OCI-LY1 (cell line): ENCODE measurements around the gene CAPN14.

Source experiments
- EZH2 ChIP-seq: fragments of 200-600 bp; sonication (generic), shearing (Covaris generic); IDR thresholded peaks from 2 replicates; pipeline ENCODE4 v1.8.0; 2017; ENCODE audit warnings: borderline replicate concordance, mixed run types, mild to moderate bottlenecking, antibody characterized with exemption, low read length, moderate library complexity, mixed read lengths
- TF ChIP-seq, protein P1 (sequence below): fragments of 200-600 bp; sonication (generic), shearing (Covaris generic); IDR thresholded peaks from 2 replicates; pipeline ENCODE4 v1.5.1; 2017; ENCODE audit warnings: mild to moderate bottlenecking, antibody characterized with exemption, low read length, moderate library complexity, mixed read lengths

DNA sequence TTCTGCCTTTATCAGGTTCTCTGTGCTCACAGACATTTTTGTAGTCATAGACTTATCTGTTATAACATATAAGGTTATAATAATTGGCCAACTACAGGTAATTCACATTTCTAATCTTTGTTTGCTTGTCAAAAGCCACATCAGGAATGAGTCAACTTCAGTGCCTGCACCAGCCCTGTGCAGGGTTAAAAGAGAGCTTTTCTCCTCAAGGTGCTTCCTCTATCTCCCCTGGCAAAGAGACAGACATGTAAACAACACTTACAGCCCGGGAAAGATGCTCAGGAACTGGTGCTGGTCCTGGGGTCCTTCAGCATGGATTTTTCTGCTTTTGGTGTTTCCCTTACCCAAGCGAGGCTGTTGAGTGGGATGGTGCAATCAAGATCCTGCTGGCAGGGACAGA is 9.0 kb upstream of the CAPN14 start:
- TF ChIP-seq EZH2, result no peak
- TF ChIP-seq, protein P1, sequence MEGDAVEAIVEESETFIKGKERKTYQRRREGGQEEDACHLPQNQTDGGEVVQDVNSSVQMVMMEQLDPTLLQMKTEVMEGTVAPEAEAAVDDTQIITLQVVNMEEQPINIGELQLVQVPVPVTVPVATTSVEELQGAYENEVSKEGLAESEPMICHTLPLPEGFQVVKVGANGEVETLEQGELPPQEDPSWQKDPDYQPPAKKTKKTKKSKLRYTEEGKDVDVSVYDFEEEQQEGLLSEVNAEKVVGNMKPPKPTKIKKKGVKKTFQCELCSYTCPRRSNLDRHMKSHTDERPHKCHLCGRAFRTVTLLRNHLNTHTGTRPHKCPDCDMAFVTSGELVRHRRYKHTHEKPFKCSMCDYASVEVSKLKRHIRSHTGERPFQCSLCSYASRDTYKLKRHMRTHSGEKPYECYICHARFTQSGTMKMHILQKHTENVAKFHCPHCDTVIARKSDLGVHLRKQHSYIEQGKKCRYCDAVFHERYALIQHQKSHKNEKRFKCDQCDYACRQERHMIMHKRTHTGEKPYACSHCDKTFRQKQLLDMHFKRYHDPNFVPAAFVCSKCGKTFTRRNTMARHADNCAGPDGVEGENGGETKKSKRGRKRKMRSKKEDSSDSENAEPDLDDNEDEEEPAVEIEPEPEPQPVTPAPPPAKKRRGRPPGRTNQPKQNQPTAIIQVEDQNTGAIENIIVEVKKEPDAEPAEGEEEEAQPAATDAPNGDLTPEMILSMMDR, result no peak
